Large intestine (tissue), 3 donors: ENCODE data around the gene NELL1. TPM values are rescaled to one million over a fixed set of nuclear protein-coding genes. Genes with fewer than 3 reads are reported as not detected.
"Not testable (repeated sequence)": the region's sequence is repeated elsewhere in the genome, so short reads cannot be mapped to it uniquely, and the experiment has no call there.

ENCODE experiments used
- DNase-seq, 2 donors: peaks; one replicate each; pipeline versions ENCODE4 v3.0.0 to v3.0.0-alpha.2; 2013
- H3K27ac ChIP-seq: one replicate; pipeline ENCODE4 v1.5.1; 2013; ENCODE audit warnings: low read length
- H3K27me3 ChIP-seq: 2 replicates; pipeline ENCODE4 v1.6.1; 2013; ENCODE audit warnings: low read length; ENCODE audit not compliant: control insufficient read depth, insufficient read depth
- H3K36me3 ChIP-seq: 2 replicates; pipeline ENCODE4 v1.6.1; 2013; ENCODE audit warnings: low read length; ENCODE audit not compliant: control insufficient read depth, insufficient read depth
- H3K4me1 ChIP-seq: one replicate; pipeline ENCODE4 v1.6.1; 2013; ENCODE audit warnings: low read length; ENCODE audit not compliant: control insufficient read depth, insufficient read depth
- H3K4me3 ChIP-seq: one replicate; pipeline ENCODE4 v1.5.1; 2013; ENCODE audit warnings: low read length
- H3K9me3 ChIP-seq: one replicate; pipeline ENCODE4 v1.6.1; 2013; ENCODE audit warnings: mild to moderate bottlenecking, low read depth, low read length, moderate library complexity; ENCODE audit not compliant: control insufficient read depth
- WGBS: methylation state at CpG from one replicate; pipeline ENCODE4 v1.1.5; 2013; ENCODE audit warnings: low lambda C conversion rate; ENCODE audit not compliant: insufficient coverage; 5-methylcytosine and 5-hydroxymethylcytosine counted together
- polyA plus RNA-seq: library from polyadenylated mRNA; unstranded; fragments of 120-200 nt; gene quantifications from one replicate; pipeline ENCODE4 v1.2.1, GENCODE V29; 2013

Gene NELL1
- polyA plus RNA-seq, 1 donor = 5.1 TPM

DNA sequence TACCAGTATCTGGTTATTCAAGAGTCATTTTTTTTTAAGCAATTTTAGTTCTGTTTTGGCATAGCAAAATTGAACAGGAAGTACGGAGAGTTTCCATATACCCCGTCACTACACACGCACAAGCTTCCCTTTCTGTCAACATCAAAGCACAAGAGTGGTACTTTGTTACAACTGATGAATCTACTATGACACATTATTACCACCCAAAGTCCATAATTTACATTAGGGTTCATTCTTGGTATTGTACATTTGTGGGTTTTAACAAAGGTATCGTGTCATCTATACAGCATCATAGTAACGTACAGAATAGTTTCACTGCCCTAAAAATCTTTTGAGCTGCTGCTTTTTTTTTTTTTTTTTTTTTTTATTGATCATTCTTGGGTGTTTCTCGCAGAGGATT lies 192.9 kb downstream of the NELL1 start:
- H3K36me3 ChIP-seq, H3K27me3 ChIP-seq, H3K27ac ChIP-seq, H3K4me3 ChIP-seq, DNase-seq, H3K4me1 ChIP-seq, H3K9me3 ChIP-seq: not testable (repeated sequence)
- WGBS = no CpG with 5 or more reads among the region's 6 CpGs

- DNase-seq = no peak
- no peaks in the 10 kb centered on the region for H3K36me3 ChIP-seq
- H3K9me3 ChIP-seq = no peaks in the 10 kb centered on the region
- H3K27me3 ChIP-seq = no peaks in the 10 kb centered on the region
- H3K4me3 ChIP-seq = no peak overlapping the region
- no peaks in the 10 kb centered on the region for H3K4me1 ChIP-seq
- H3K27ac ChIP-seq = no peak overlapping the region
These were observed 195.2 kb downstream of the NELL1 start for GRCh38 chr11:20864628-20865027.

GRCh38 chr11:20865161-20865560 lies 195.8 kb downstream of the NELL1 start:
- Histone ChIP-seq H3K4me1 (no peaks in the 10 kb centered on the region), H3K9me3 (no peaks in the 10 kb centered on the region), H3K27ac (no peak overlapping the region), H3K27me3 (no peaks in the 10 kb centered on the region), H3K36me3 (no peaks in the 10 kb centered on the region), H3K4me3 (no peak overlapping the region)
- WGBS = no CpG with 5 or more reads among the region's 4 CpGs
- DNase-seq = no peak

- H3K27me3 ChIP-seq = no peaks in the 10 kb centered on the region
- H3K36me3 ChIP-seq = no peaks in the 10 kb centered on the region
- no peak for DNase-seq
- H3K9me3 ChIP-seq = no peaks in the 10 kb centered on the region
- H3K27ac ChIP-seq = no peak overlapping the region
- H3K4me1 ChIP-seq = no peaks in the 10 kb centered on the region
- H3K4me3 ChIP-seq = no peak overlapping the region
These were observed 199.7 kb downstream of the NELL1 start for GRCh38 chr11:20869123-20869522.

DNA sequence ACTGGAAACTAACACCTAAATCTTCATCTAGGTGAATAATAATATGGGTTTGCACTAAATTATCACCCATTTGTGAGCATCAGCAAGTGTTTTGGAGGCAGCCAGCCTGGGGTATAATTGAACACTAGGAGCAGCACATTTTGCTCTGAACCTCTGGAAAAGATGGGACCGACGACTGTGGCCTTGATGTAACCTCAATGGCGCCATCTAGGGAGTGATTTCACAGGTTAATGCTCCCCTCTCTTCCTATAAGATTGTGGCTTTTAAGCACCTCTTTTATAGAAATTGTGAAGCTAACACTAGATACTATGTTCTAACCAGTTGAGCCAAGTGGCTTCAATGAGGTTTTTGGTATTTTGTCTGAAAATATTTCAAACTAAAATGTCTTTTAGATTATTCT lies 203.7 kb downstream of the NELL1 start:
- DNase-seq = peak in 1 of 2 donors; percentile 10
- Histone ChIP-seq H3K9me3 (no peaks in the 10 kb centered on the region), H3K4me3 (no peak overlapping the region), H3K36me3 (no peaks in the 10 kb centered on the region), H3K27ac (no peak overlapping the region), H3K4me1 (no peaks in the 10 kb centered on the region), H3K27me3 (no peaks in the 10 kb centered on the region)
- no CpG with 5 or more reads among the region's 3 CpGs for WGBS

GRCh38 chr11:20874358-20874757 lies 205.0 kb downstream of the NELL1 start:
- H3K27me3 ChIP-seq = no peaks in the 10 kb centered on the region
- no CpG with 5 or more reads among the region's 3 CpGs for WGBS
- H3K27ac ChIP-seq = no peak overlapping the region
- H3K4me1 ChIP-seq = no peaks in the 10 kb centered on the region
- H3K9me3 ChIP-seq = no peaks in the 10 kb centered on the region
- H3K4me3 ChIP-seq = no peak overlapping the region
- DNase-seq = no peak
- no peaks in the 10 kb centered on the region for H3K36me3 ChIP-seq

- no peaks in the 10 kb centered on the region for H3K27me3 ChIP-seq
- H3K4me3 ChIP-seq = no peak overlapping the region
- no peak for DNase-seq
- H3K36me3 ChIP-seq = no peaks in the 10 kb centered on the region
- H3K4me1 ChIP-seq = no peaks in the 10 kb centered on the region
- H3K9me3 ChIP-seq = no peaks in the 10 kb centered on the region
- WGBS = 14% methylated on average over 1 of the region's 3 CpGs
- H3K27ac ChIP-seq = no peak overlapping the region
These were observed 206.5 kb downstream of the NELL1 start for GRCh38 chr11:20875889-20876288.

- DNase-seq = no peak
- H3K9me3 ChIP-seq = no peaks in the 10 kb centered on the region
- H3K36me3 ChIP-seq = no peaks in the 10 kb centered on the region
- no peak overlapping the region for H3K4me3 ChIP-seq
- no peaks in the 10 kb centered on the region for H3K4me1 ChIP-seq
- H3K27me3 ChIP-seq = no peaks in the 10 kb centered on the region
- no peak overlapping the region for H3K27ac ChIP-seq
These were observed 207.4 kb downstream of the NELL1 start for GRCh38 chr11:20876738-20877137.

GRCh38 chr11:20880094-20880493 lies 210.7 kb downstream of the NELL1 start:
- Histone ChIP-seq H3K27me3 (no peaks in the 10 kb centered on the region), H3K4me1 (no peaks in the 10 kb centered on the region), H3K27ac (no peak overlapping the region), H3K4me3 (no peak overlapping the region), H3K9me3 (no peaks in the 10 kb centered on the region), H3K36me3 (no peaks in the 10 kb centered on the region)
- no CpG with 5 or more reads among the region's 1 CpG for WGBS
- no peak for DNase-seq

GRCh38 chr11:20881328-20882079 lies 212.1 kb downstream of the NELL1 start:
- Histone ChIP-seq H3K4me3 (no peak overlapping the region), H3K36me3 (no peaks in the 10 kb centered on the region), H3K27me3 (no peaks in the 10 kb centered on the region), H3K27ac (no peak overlapping the region), H3K9me3 (no peaks in the 10 kb centered on the region), H3K4me1 (no peaks in the 10 kb centered on the region)
- 70% methylated on average over 2 of the region's 5 CpGs for WGBS
- DNase-seq = no peak

DNA sequence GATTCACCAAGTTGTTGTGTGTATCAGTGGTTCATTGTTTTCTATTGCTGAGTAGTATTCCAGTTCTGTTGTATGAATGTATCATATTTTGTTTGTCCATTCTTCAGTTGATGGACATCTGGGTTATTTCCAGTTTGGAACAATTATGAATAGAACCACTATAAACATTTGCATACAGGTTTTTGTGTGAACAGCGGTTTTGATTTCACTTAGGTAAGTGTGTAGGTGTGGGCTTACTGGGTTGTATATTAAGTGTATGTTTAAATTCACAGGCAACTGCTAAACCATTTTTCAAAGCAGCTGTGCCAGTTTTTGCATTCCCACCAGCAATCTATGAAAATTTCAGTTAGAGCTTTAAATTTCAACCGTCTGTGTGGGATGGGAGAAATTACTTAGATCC lies 217.8 kb downstream of the NELL1 start:
- no peak for DNase-seq
- Histone ChIP-seq H3K27ac (no peak overlapping the region), H3K36me3 (no peaks in the 10 kb centered on the region), H3K4me1 (no peaks in the 10 kb centered on the region), H3K4me3 (no peak overlapping the region), H3K27me3 (no peaks in the 10 kb centered on the region), H3K9me3 (no peaks in the 10 kb centered on the region)
- WGBS = 100% methylated on average over 2 of the region's 2 CpGs
